ENCODE data around the gene GTF2H1. TPM values are rescaled to one million over a fixed set of nuclear protein-coding genes. Genes with fewer than 3 reads are reported as not detected.

The GTF2H1 gene
- total and polyA plus RNA-seq, 8 donors, result 11.9 to 23.1 (median 18.2) TPM

- TF ChIP-seq CTCF (IDR thresholded peaks at IDR 0.05), result no peak
- H3K4me3 ChIP-seq, result no peak overlapping the region
- FAIRE-seq (no peak), ATAC-seq (peak; percentile 60 to 73 (median 67)), DNase-seq (no peak)
- intact Hi-C loops (cut with DNase I), result no loop called here
- H3K4me1 ChIP-seq, result peaks cover 23 to 38% (median 27%) of the 10 kb centered on the region in 3 donors
- no peaks in the 10 kb centered on the region for H3K27me3 ChIP-seq
- 31 to 39% methylated on average over 3 of the region's 3 CpGs for WGBS, 2 donors
- H3K27ac ChIP-seq, result peak overlapping the region in 2 of 4 donors; percentile 34 to 66
- no peaks in the 10 kb centered on the region for H3K9me3 ChIP-seq
- H3K36me3 ChIP-seq, result no peaks in the 10 kb centered on the region
These were observed 10.4 kb upstream of the GTF2H1 start for GRCh38 chr11:18312012-18312411.

GRCh38 chr11:18312663-18313420 lies 9.5 kb upstream of the GTF2H1 start:
- FAIRE-seq (no peak), ATAC-seq (peak in 3 of 4 donors; percentile 18 to 69 (median 47))
- intact Hi-C loops (cut with DNase I), result no loop called here

GRCh38 chr11:18313965-18314763 lies 8.2 kb upstream of the GTF2H1 start:
- no peak for FAIRE-seq
- Histone ChIP-seq H3K9me3 (no peaks in the 10 kb centered on the region), H3K4me3 (no peak overlapping the region), H3K4me1 (peaks cover 12 to 34% (median 22%) of the 10 kb centered on the region in 3 donors), H3K27me3 (no peaks in the 10 kb centered on the region), H3K27ac (no peak overlapping the region), H3K36me3 (no peaks in the 10 kb centered on the region)
- WGBS, 2 donors, result 74 to 76% methylated on average over 9 to 10 of the region's 10 CpGs
- TF ChIP-seq CTCF (IDR thresholded peaks at IDR 0.05), result no peak
- DNase-seq, result peak in 1 of 6 donors; percentile 23
- intact Hi-C loops (cut with DNase I), result no loop called here
- peak in 1 of 4 donors; percentile 23 for ATAC-seq

More at GRCh38 chr11:18312663-18313420, 9.5 kb upstream of the GTF2H1 start:
- peak overlapping the region; percentile 2 to 66 (median 35) for H3K27ac ChIP-seq
- H3K4me1 ChIP-seq, result peaks cover 21 to 36% (median 27%) of the 10 kb centered on the region in 3 donors
- no peaks in the 10 kb centered on the region for H3K9me3 ChIP-seq
- no peak for DNase-seq
- no peaks in the 10 kb centered on the region for H3K36me3 ChIP-seq
- no peaks in the 10 kb centered on the region for H3K27me3 ChIP-seq
- H3K4me3 ChIP-seq, result no peak overlapping the region
- TF ChIP-seq CTCF (IDR thresholded peaks at IDR 0.05), result no peak
- whole genome bisulfite sequencing, 2 donors, result 45 to 57% methylated on average over 2 of the region's 2 CpGs

GRCh38 chr11:18314784-18315523 lies 7.4 kb upstream of the GTF2H1 start:
- DNase-seq (no peak), ATAC-seq (no peak), FAIRE-seq (no peak)
- Histone ChIP-seq H3K27me3 (no peaks in the 10 kb centered on the region), H3K27ac (no peak overlapping the region), H3K9me3 (no peaks in the 10 kb centered on the region), H3K36me3 (no peaks in the 10 kb centered on the region), H3K4me3 (no peak overlapping the region), H3K4me1 (peaks cover 19 to 34% (median 22%) of the 10 kb centered on the region in 3 donors)
- TF ChIP-seq CTCF (IDR thresholded peaks at IDR 0.05), result no peak
- WGBS, 2 donors, result 83 to 91% methylated on average over 9 of the region's 9 CpGs
- intact Hi-C loops (cut with DNase I), result no loop called here

Measured in pancreas (tissue), 10 donors.